H1 (cell line): ENCODE results near the gene NGEF. TPM values are rescaled to one million over a fixed set of nuclear protein-coding genes. Genes with fewer than 3 reads are reported as not detected.

ENCODE experiments used
- CTCF ChIA-PET: fragments of 300-600 bp; sonication (Branson Sonifier 250); formaldehyde crosslinking; loops from one replicate; lab custom pipeline; 2021; ENCODE audit not compliant: partially characterized antibody; lab: Charles Lee
- POLR2A ChIA-PET: fragments of 300-600 bp; sonication (Branson Sonifier 250); formaldehyde crosslinking; loops from one replicate; lab custom pipeline; 2021; ENCODE audit warnings: inconsistent platforms; ENCODE audit not compliant: partially characterized antibody; lab: Charles Lee
- DNase-seq, 2 experiments: peaks; one replicate each; pipeline versions ENCODE4 v3.0.0 to v3.0.0-alpha.2; 2010 to 2022; ENCODE audit warnings: low spot score in 2 of 2, low read depth in 1 of 2, mixed read lengths in 1 of 2
- FAIRE-seq: peaks from 2 replicates; lab custom pipeline; 2011; peaks lifted over from hg19 to GRCh38; lab: Jason Lieb, UNC
- H2AFZ ChIP-seq: 2 replicates; pipeline ENCODE4 v1.8.1; 2012; ENCODE audit warnings: low read length, inconsistent platforms
- H2AK5ac ChIP-seq: 2 replicates; pipeline ENCODE4 v1.6.1; 2013; ENCODE audit warnings: low read depth, low read length
- H2BK120ac ChIP-seq: replicated peaks from 2 replicates; pipeline ENCODE3; 2013; ENCODE audit warnings: low read depth, low read length, inconsistent platforms
- H2BK12ac ChIP-seq: 2 replicates; pipeline ENCODE4 v1.6.1; 2013; ENCODE audit warnings: low read depth, low read length
- H2BK15ac ChIP-seq: 2 replicates; pipeline ENCODE4 v1.6.1; 2013; ENCODE audit warnings: low read length
- H2BK20ac ChIP-seq: 2 replicates; pipeline ENCODE4 v1.6.1; 2013; ENCODE audit warnings: low read length
- H2BK5ac ChIP-seq: 2 replicates; pipeline ENCODE4 v1.6.1; 2013; ENCODE audit warnings: low read depth, low read length
- H3K14ac ChIP-seq: 2 replicates; pipeline ENCODE4 v1.6.1; 2013; ENCODE audit warnings: inconsistent platforms; ENCODE audit not compliant: insufficient read length
- H3K18ac ChIP-seq: 2 replicates; pipeline ENCODE4 v1.6.1; 2013; ENCODE audit warnings: low read length; ENCODE audit errors: extremely low read depth
- H3K23ac ChIP-seq: 2 replicates; pipeline ENCODE4 v1.6.1; 2013; ENCODE audit warnings: inconsistent platforms; ENCODE audit not compliant: insufficient read length
- H3K23me2 ChIP-seq: 2 replicates; pipeline ENCODE4 v1.6.1; 2013; ENCODE audit warnings: low read depth, low read length
- H3K27ac ChIP-seq: 2 replicates; pipeline ENCODE4 v1.6.1; 2011; ENCODE audit warnings: low read depth, low read length, inconsistent platforms
- H3K27me3 ChIP-seq, 4 experiments: replicated peaks in 1 of 4; 1 replicate in 1 of 4; 2 replicates in 3 of 4; pipeline versions ENCODE4 v1.6.1 to v1.8.1; 2011 to 2013; ENCODE audit warnings: low read length in 3 of 4, mild to moderate bottlenecking in 3 of 4, inconsistent platforms in 2 of 4, mixed read lengths in 2 of 4, moderate library complexity in 1 of 4; ENCODE audit not compliant: control insufficient read depth in 3 of 4, insufficient read depth in 3 of 4; ENCODE audit errors: extremely low read depth in 1 of 4
- H3K36me3 ChIP-seq, 4 experiments: 2 replicates each; pipeline versions ENCODE4 v1.6.1 to v1.8.1; 2011 to 2013; ENCODE audit warnings: mild to moderate bottlenecking in 4 of 4, low read length in 3 of 4, moderate library complexity in 2 of 4, control low read depth in 1 of 4, inconsistent platforms in 1 of 4; ENCODE audit not compliant: insufficient read depth in 4 of 4, control insufficient read depth in 2 of 4
- H3K4ac ChIP-seq: replicated peaks from 2 replicates; pipeline ENCODE3; 2013; ENCODE audit warnings: low read length, low read depth, mixed read lengths, inconsistent platforms; ENCODE audit not compliant: insufficient read length
- H3K4me1 ChIP-seq, 4 experiments: replicated peaks in 1 of 4; 1 replicate in 1 of 4; 2 replicates in 3 of 4; pipeline versions ENCODE4 v1.6.1 to v1.8.1; 2011 to 2013; ENCODE audit warnings: low read length in 3 of 4, inconsistent platforms in 2 of 4, mixed read lengths in 1 of 4; ENCODE audit not compliant: insufficient read depth in 4 of 4, control insufficient read depth in 3 of 4
- H3K4me2 ChIP-seq, 2 experiments: 2 replicates each; pipeline versions ENCODE4 v1.6.1 to v1.8.1; 2011 to 2013; ENCODE audit warnings: low read depth in 2 of 2, low read length in 2 of 2, control low read depth in 1 of 2, inconsistent platforms in 1 of 2, mild to moderate bottlenecking in 1 of 2; ENCODE audit not compliant: insufficient read depth in 1 of 2
- H3K4me3 ChIP-seq, 4 experiments: fragments of 200-600, 300-600 bp in 1 of 4; sonication (generic), shearing (Covaris generic), sonication (Bioruptor Twin) in 1 of 4; 2 replicates each; pipeline versions ENCODE4 v1.5.1 to v1.8.1; 2011 to 2016; ENCODE audit warnings: low read length in 4 of 4, low read depth in 3 of 4, control low read depth in 2 of 4, inconsistent platforms in 2 of 4, mild to moderate bottlenecking in 2 of 4, mixed read lengths in 1 of 4, moderate library complexity in 1 of 4; ENCODE audit not compliant: insufficient read depth in 2 of 4; ENCODE audit errors: extremely low read depth in 1 of 4
- H3K56ac ChIP-seq: replicated peaks from 2 replicates; pipeline ENCODE3; 2013; ENCODE audit warnings: low read depth, mild to moderate bottlenecking, mixed read lengths, low read length, inconsistent platforms; ENCODE audit not compliant: insufficient read length
- H3K79me1 ChIP-seq: 2 replicates; pipeline ENCODE4 v1.6.1; 2013; ENCODE audit warnings: low read depth, low read length, control low read depth
- H3K79me2 ChIP-seq, 2 experiments: 2 replicates each; pipeline versions ENCODE4 v1.6.1 to v1.8.1; 2012 to 2013; ENCODE audit warnings: low read length in 2 of 2, mild to moderate bottlenecking in 2 of 2, inconsistent platforms in 1 of 2; ENCODE audit not compliant: insufficient read depth in 2 of 2, control insufficient read depth in 1 of 2
- H3K9ac ChIP-seq, 4 experiments: replicated peaks in 1 of 4; 1 replicate in 1 of 4; 2 replicates in 3 of 4; pipeline versions ENCODE4 v1.6.1 to v1.8.1; 2011 to 2013; ENCODE audit warnings: low read depth in 3 of 4, low read length in 3 of 4, control low read depth in 2 of 4, mild to moderate bottlenecking in 2 of 4, moderate library complexity in 2 of 4, inconsistent platforms in 1 of 4; ENCODE audit errors: extremely low read depth in 1 of 4
- H3K9me3 ChIP-seq, 2 experiments: 2 replicates each; pipeline versions ENCODE4 v1.6.1 to v1.8.1; 2012 to 2013; ENCODE audit warnings: mild to moderate bottlenecking in 2 of 2, moderate library complexity in 2 of 2, control low read depth in 1 of 2, inconsistent platforms in 1 of 2, low read depth in 1 of 2, low read length in 1 of 2, mixed read lengths in 1 of 2; ENCODE audit not compliant: insufficient read depth in 2 of 2
- H4K20me1 ChIP-seq, 2 experiments: replicated peaks in 1 of 2; 2 replicates each; pipeline versions ENCODE3 to v1.8.1; 2011 to 2013; ENCODE audit warnings: inconsistent platforms in 2 of 2, low read length in 2 of 2, mild to moderate bottlenecking in 1 of 2; ENCODE audit not compliant: insufficient read depth in 2 of 2, control insufficient read depth in 1 of 2
- H4K5ac ChIP-seq: 2 replicates; pipeline ENCODE4 v1.6.1; 2013; ENCODE audit warnings: low read length, low read depth, mixed read lengths, inconsistent platforms; ENCODE audit not compliant: insufficient read length
- H4K8ac ChIP-seq: 2 replicates; pipeline ENCODE4 v1.8.0; 2013; ENCODE audit warnings: mild to moderate bottlenecking, moderate library complexity, low read length, inconsistent platforms; ENCODE audit not compliant: insufficient read depth; ENCODE audit errors: extremely low read depth
- H4K91ac ChIP-seq: replicated peaks from 2 replicates; pipeline ENCODE3; 2013; ENCODE audit warnings: low read length, mixed read lengths, inconsistent platforms; ENCODE audit not compliant: insufficient read length
- JUN ChIP-seq: IDR thresholded peaks from 2 replicates; pipeline ENCODE4 v1.6.1; 2011; ENCODE audit warnings: low read depth, mild to moderate bottlenecking, improper control_type of control experiment, low read length
- KDM5A ChIP-seq: fragments of 200-600 bp; IDR thresholded peaks from 2 replicates; pipeline ENCODE4 v1.7.1; 2012; ENCODE audit warnings: mild to moderate bottlenecking, low read length, inconsistent platforms, mixed read lengths
- POU5F1 ChIP-seq: IDR thresholded peaks from 2 replicates; pipeline ENCODE4 v1.6.1; 2011; ENCODE audit warnings: low read depth, mild to moderate bottlenecking, low read length, moderate library complexity
- RAD21 ChIP-seq, 2 experiments: IDR thresholded peaks in 1 of 2; conservative IDR thresholded peaks in 1 of 2; 2 replicates each; pipeline ENCODE4 v1.6.1; 2011; ENCODE audit warnings: low read depth in 2 of 2, low read length in 2 of 2, improper control_type of control experiment in 1 of 2, inconsistent platforms in 1 of 2, mild to moderate bottlenecking in 1 of 2, moderate library complexity in 1 of 2
- TBP ChIP-seq: IDR thresholded peaks from 2 replicates; pipeline ENCODE4 v1.6.1; 2011; ENCODE audit warnings: low read depth, low read length, improper control_type of control experiment
- TEAD4 ChIP-seq: IDR thresholded peaks from 2 replicates; pipeline ENCODE4 v1.6.1; 2012; ENCODE audit warnings: low read depth, low read length, inconsistent platforms, mixed read lengths
- WGBS, 2 experiments: shearing (Covaris generic) in 1 of 2; methylation state at CpG; one replicate each; pipeline versions ENCODE4 v1.1.6 to v1.1.7; 2013 to 2015; ENCODE audit warnings: low lambda C conversion rate in 2 of 2, mixed read lengths in 2 of 2, inconsistent platforms in 1 of 2, low coverage in 1 of 2, missing lambda C conversion rate in 1 of 2; ENCODE audit not compliant: insufficient replicate concordance in 2 of 2, insufficient coverage in 1 of 2, insufficient read length in 1 of 2; ENCODE audit errors: extremely low coverage in 1 of 2, missing lambda C conversion rate in 1 of 2; 5-methylcytosine and 5-hydroxymethylcytosine counted together
- polyA plus RNA-seq, 7 experiments: library from polyadenylated mRNA; depleted of rRNA in 3 of 7; stranded (reverse) in 5 of 7; unstranded in 2 of 7; fragments of >200 nt in 5 of 7; fragments of 200-250 nt in 2 of 7; gene quantifications; 1 replicate in 5 of 7; 2 replicates in 1 of 7; 4 replicates in 1 of 7; pipeline versions ENCODE4 v1.2.1 to v1.2.3, GENCODE V29; 2011 to 2013; ENCODE audit warnings: missing spikeins in 2 of 7, mixed read lengths in 2 of 7
- total RNA-seq: library from RNA; stranded (reverse); fragmentation: NEBNext Ultra II Directional; extraction: Animal tissue kit (Norgen Biotek cat#: 25700); gene quantifications from 2 replicates; pipeline ENCODE4 v1.2.1, GENCODE V29; 2021
- TF ChIP-seq, protein P1 (sequence below), 3 experiments: IDR thresholded peaks; 1 replicate in 2 of 3; 2 replicates in 1 of 3; pipeline versions ENCODE4 v1.5.1 to v1.6.1; 2011; ENCODE audit warnings: low read length in 3 of 3, mild to moderate bottlenecking in 3 of 3, inconsistent platforms in 2 of 3, low read depth in 1 of 3, moderate library complexity in 1 of 3; ENCODE audit not compliant: insufficient read depth in 1 of 3; ENCODE audit errors: control extremely low read depth in 1 of 3

Gene NGEF
- total and polyA plus RNA-seq, 2 of the 8 experiments (the other 6 are each of a cell fraction or from before 2014, with no cell fraction given) = 2.7 to 3.2 TPM

DNA sequence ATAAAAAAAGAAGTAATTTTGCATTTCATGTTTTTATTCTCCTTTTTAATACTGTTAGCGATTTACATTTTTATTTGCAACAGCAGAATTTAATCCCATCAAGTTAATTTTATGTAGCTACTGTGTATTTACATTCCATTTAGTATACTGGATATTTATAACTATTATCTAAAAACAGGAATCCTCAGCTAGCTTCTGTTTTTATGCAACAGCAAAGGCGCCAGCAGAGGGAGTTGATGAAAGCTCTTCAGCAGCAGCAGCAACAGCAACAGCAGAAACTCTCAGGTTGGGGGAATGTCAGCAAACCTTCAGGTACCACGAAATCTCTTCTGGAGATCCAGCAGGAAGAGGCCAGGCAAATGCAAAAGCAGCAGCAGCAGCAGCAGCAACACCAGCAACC, 169.2 kb downstream of the NGEF start:
- H3K9ac ChIP-seq = no peak overlapping the region
- H3K4me3 ChIP-seq = no peak overlapping the region
- FAIRE-seq (no peak), DNase-seq (no peak)
- H3K4ac ChIP-seq = no peak overlapping the region
- H2BK20ac ChIP-seq = no peak overlapping the region
- no peak overlapping the region for H3K23ac ChIP-seq
- H3K4me2 ChIP-seq = no peak overlapping the region
- H3K9me3 ChIP-seq = no peaks in the 10 kb centered on the region
- H4K8ac ChIP-seq = no peak overlapping the region
- H4K5ac ChIP-seq = no peak overlapping the region
- no peak overlapping the region for H4K91ac ChIP-seq
- H4K20me1 ChIP-seq = no peaks in the 10 kb centered on the region
- ChIA-PET CTCF (interaction anchor here (0.8 to 3.3 kb wide), 6 partner anchors 10 to 223 kb away, joined by 3 to 18 read pairs (median 3); partner anchors contain the start of gene SNORC), POLR2A (no interaction called here)
- WGBS, 2 experiments = 85% methylated on average over 3 of the region's 3 CpGs; no CpG with 5 or more reads in 1 of the 2 experiments
- H3K23me2 ChIP-seq = no peaks in the 10 kb centered on the region
- H2AK5ac ChIP-seq = no peak overlapping the region
- H2BK120ac ChIP-seq = no peak overlapping the region
- H3K79me1 ChIP-seq = no peaks in the 10 kb centered on the region
- peaks cover 11 to 73% (median 46%) of the 10 kb centered on the region in 4 experiments for H3K36me3 ChIP-seq
- no peak overlapping the region for H3K27ac ChIP-seq
- no peak overlapping the region for H2BK12ac ChIP-seq
- H3K27me3 ChIP-seq = no peaks in the 10 kb centered on the region
- H3K14ac ChIP-seq = no peak overlapping the region
- no peak overlapping the region for H3K18ac ChIP-seq
- H2AFZ ChIP-seq = no peak overlapping the region
- H3K79me2 ChIP-seq = no peaks in the 10 kb centered on the region
- no peak overlapping the region for H2BK5ac ChIP-seq
- no peak overlapping the region for H3K56ac ChIP-seq
- H2BK15ac ChIP-seq = no peak overlapping the region
- H3K4me1 ChIP-seq = no peaks in the 10 kb centered on the region
- TF ChIP-seq KDM5A = no peak
- TF ChIP-seq POU5F1 = no peak
- 0 out of 4 replicates have a peak, but pooled peaks of 1 of the 2 experiments have one; percentile 8 for TF ChIP-seq RAD21 (IDR thresholded peaks at IDR 0.05 in 1 of 2, conservative IDR thresholded peaks at IDR 0.05 in 1 of 2; ENCODE audit: low read depth in 2 of 2, low read length in 2 of 2)
- TF ChIP-seq JUN = no peak
- no peak for TF ChIP-seq TBP
- TF ChIP-seq TEAD4 = no peak
- TF ChIP-seq, protein P1, sequence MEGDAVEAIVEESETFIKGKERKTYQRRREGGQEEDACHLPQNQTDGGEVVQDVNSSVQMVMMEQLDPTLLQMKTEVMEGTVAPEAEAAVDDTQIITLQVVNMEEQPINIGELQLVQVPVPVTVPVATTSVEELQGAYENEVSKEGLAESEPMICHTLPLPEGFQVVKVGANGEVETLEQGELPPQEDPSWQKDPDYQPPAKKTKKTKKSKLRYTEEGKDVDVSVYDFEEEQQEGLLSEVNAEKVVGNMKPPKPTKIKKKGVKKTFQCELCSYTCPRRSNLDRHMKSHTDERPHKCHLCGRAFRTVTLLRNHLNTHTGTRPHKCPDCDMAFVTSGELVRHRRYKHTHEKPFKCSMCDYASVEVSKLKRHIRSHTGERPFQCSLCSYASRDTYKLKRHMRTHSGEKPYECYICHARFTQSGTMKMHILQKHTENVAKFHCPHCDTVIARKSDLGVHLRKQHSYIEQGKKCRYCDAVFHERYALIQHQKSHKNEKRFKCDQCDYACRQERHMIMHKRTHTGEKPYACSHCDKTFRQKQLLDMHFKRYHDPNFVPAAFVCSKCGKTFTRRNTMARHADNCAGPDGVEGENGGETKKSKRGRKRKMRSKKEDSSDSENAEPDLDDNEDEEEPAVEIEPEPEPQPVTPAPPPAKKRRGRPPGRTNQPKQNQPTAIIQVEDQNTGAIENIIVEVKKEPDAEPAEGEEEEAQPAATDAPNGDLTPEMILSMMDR (IDR thresholded peaks at IDR 0.05; ENCODE audit: control extremely low read depth in 1 of 3, insufficient read depth in 1 of 3, low read depth in 1 of 3, low read length in 3 of 3) = peak in 2 of 3 experiments; percentile 4 to 8; a peak in 3 of 4 replicates
